DMS153 treated with DMSO at 0.1 percent for 48 hours (cell line): Measurements from ENCODE around the gene TBC1D3B.
"Not testable (repeated sequence)": the region's sequence is repeated elsewhere in the genome, so short reads cannot be mapped to it uniquely, and the experiment has no call there.

ENCODE experiments used
- DNase-seq: peaks from one replicate; lab custom pipeline; 2025; ENCODE audit not compliant: unreplicated experiment; lab: John Stamatoyannopoulos, UW

TBC1D3B gene

GRCh38 chr17:36201102-36201501 is 24.7 kb upstream of the TBC1D3B start:
- not testable (repeated sequence) for DNase-seq

- DNase-seq = no peak
Measured at GRCh38 chr17:36198831-36199465, 22.5 kb upstream of the TBC1D3B start.

- no peak for DNase-seq
Measured at GRCh38 chr17:36197387-36197703, 20.9 kb upstream of the TBC1D3B start.

GRCh38 chr17:36196131-36196486 is 19.7 kb upstream of the TBC1D3B start:
- no peak for DNase-seq

- no peak for DNase-seq
Measured at GRCh38 chr17:36195434-36196130, 19.1 kb upstream of the TBC1D3B start.

GRCh38 chr17:36194832-36195433 is 18.5 kb upstream of the TBC1D3B start:
- DNase-seq = not testable (repeated sequence)

GRCh38 chr17:36194147-36194831 is 17.9 kb upstream of the TBC1D3B start:
- DNase-seq = not testable (repeated sequence)

GRCh38 chr17:36193216-36193775 is 16.9 kb upstream of the TBC1D3B start:
- DNase-seq = no peak

GRCh38 chr17:36190549-36191330 is 14.3 kb upstream of the TBC1D3B start:
- not testable (repeated sequence) for DNase-seq

GRCh38 chr17:36189993-36190392 is 13.6 kb upstream of the TBC1D3B start:
- not testable (repeated sequence) for DNase-seq

GRCh38 chr17:36188891-36189306 is 12.5 kb upstream of the TBC1D3B start:
- DNase-seq = no peak

GRCh38 chr17:36187943-36188665 is 11.7 kb upstream of the TBC1D3B start:
- not testable (repeated sequence) for DNase-seq

- DNase-seq = not testable (repeated sequence)
Measured at GRCh38 chr17:36186810-36187763, 10.7 kb upstream of the TBC1D3B start.

- DNase-seq = no peak
Measured at GRCh38 chr17:36185416-36185815, 9.0 kb upstream of the TBC1D3B start.

GRCh38 chr17:36184023-36184765 is 7.8 kb upstream of the TBC1D3B start:
- DNase-seq = no peak

- DNase-seq = no peak
Measured at GRCh38 chr17:36183001-36183971, 6.8 kb upstream of the TBC1D3B start.
